ENCODE results near the gene NKAIN2.

Gene NKAIN2

DNA sequence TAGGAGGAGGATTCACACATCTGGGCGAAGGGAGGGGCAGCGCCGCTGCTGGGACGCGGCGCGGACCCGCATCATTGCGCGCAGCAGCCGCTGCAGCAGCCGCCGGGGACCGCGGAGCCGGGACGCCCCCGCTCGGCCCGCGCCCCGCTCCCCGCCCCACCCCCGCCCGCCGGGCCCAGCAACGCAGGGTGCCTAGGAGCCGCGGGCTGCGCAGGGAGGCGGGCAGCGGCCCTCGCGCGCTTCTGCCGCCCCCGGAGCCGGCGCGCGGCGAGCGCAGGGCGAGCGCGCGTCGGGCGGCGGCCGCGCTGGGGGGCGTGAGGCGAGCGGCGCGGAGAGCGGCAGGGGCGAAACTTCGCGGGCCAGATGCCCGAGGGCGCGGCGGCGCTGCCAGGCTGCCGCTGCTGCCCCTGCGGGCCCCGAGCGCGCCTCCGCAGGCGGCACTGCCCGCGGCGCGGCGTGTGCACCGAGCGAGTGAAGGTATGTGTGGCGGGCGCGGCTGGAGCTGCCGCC is at the start of gene NKAIN2:
Gene NKAIN2, plus strand, starts transcription at position 362 of the 510 bp plus-strand sequence.
- no peaks in the 10 kb centered on the region for H3K36me3 ChIP-seq (ENCODE audit: control insufficient read depth, low read depth, low read length)
- H3K27me3 ChIP-seq (ENCODE audit: control insufficient read depth, insufficient read depth, low read length): peaks cover 35% of the 10 kb centered on the region
- no peaks in the 10 kb centered on the region for H3K9me3 ChIP-seq (ENCODE audit: control insufficient read depth, low read depth, low read length)
- H3K9ac ChIP-seq (ENCODE audit: low read length): peak within 1 kb of the TSS; percentile 29
- H3K4me1 ChIP-seq (ENCODE audit: control insufficient read depth, low read depth, low read length): no peaks in the 10 kb centered on the region
- H3K27ac ChIP-seq (ENCODE audit: low read length): no peak within 1 kb of the TSS
- H3K4me3 ChIP-seq (ENCODE audit: low read length): peak within 1 kb of the TSS; percentile 67

DNA sequence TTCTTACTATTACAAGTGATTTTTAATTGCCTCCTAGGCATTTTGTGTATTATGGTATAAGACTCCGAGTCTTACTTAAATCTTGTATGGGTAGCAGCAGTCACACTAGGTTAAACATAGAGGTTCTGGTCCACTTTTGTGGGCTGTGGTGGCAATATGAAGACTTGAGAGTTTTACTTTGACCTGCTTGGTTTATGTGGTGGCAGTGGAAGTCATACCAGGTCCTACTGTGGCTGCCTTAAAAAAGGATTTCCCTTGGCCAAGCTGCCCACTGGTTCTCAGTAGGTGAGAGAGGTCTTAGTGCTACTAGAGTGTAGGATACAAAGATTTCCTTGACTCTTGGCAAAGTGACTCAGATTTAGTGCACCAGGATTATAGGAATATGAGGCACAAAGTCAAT is 44.2 kb upstream of the NKAIN2 start:
- H3K4me1 ChIP-seq (ENCODE audit: control insufficient read depth, low read depth, low read length): no peaks in the 10 kb centered on the region
- H3K27ac ChIP-seq (ENCODE audit: low read length): no peak overlapping the region
- H3K9me3 ChIP-seq (ENCODE audit: control insufficient read depth, low read depth, low read length): no peaks in the 10 kb centered on the region
- H3K27me3 ChIP-seq (ENCODE audit: control insufficient read depth, insufficient read depth, low read length): no peaks in the 10 kb centered on the region
- no peak overlapping the region for H3K9ac ChIP-seq (ENCODE audit: low read length)
- no peaks in the 10 kb centered on the region for H3K36me3 ChIP-seq (ENCODE audit: control insufficient read depth, low read depth, low read length)
- no peak overlapping the region for H3K4me3 ChIP-seq (ENCODE audit: low read length)

DNA sequence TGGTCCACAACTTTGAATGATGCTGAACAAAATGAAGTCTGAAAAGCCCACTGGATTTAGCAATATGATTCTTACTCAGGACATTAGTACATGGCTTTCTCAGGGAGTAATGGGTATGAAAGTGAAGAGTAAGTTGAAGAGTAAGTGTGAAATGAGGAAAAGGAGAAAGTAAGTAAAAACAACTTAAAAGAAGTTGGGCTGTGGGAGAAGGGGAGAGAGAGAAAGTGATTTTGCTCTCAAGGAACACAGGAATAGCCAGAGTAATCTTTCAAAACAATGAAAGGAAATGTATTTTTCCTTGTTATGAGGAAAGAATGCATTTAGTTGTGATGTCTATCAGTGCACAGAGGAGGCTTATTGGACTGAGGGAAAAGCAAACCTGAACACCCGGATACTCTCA is 39.8 kb upstream of the NKAIN2 start:
- no peak overlapping the region for H3K9ac ChIP-seq (ENCODE audit: low read length)
- H3K36me3 ChIP-seq (ENCODE audit: control insufficient read depth, low read depth, low read length): no peaks in the 10 kb centered on the region
- no peaks in the 10 kb centered on the region for H3K27me3 ChIP-seq (ENCODE audit: control insufficient read depth, insufficient read depth, low read length)
- peaks cover 12% of the 10 kb centered on the region for H3K4me1 ChIP-seq (ENCODE audit: control insufficient read depth, low read depth, low read length)
- no peak overlapping the region for H3K27ac ChIP-seq (ENCODE audit: low read length)
- H3K9me3 ChIP-seq (ENCODE audit: control insufficient read depth, low read depth, low read length): no peaks in the 10 kb centered on the region
- H3K4me3 ChIP-seq (ENCODE audit: low read length): no peak overlapping the region

DNA sequence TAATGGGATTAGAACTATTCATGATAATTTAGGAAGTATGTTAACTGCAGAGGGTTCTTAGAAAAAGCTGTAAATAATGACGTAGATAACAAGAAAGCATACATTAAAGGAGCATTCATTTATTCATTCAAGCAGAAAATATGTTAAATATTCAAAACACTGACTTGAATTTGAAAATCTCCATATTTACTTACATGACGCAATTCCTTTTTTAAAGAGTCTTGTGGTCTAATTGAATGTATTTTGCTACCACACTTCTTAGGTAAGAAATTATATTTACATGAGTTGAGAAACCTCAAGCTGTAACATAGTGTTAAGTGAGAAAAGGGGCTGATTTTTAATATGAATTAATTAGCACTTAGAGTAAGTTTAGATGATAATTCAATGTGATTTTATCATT is 38.9 kb upstream of the NKAIN2 start:
- Histone ChIP-seq H3K4me1 (ENCODE audit: control insufficient read depth, low read depth, low read length) (peaks cover 20% of the 10 kb centered on the region), H3K36me3 (ENCODE audit: control insufficient read depth, low read depth, low read length) (no peaks in the 10 kb centered on the region), H3K27ac (ENCODE audit: low read length) (no peak overlapping the region), H3K9me3 (ENCODE audit: control insufficient read depth, low read depth, low read length) (no peaks in the 10 kb centered on the region), H3K4me3 (ENCODE audit: low read length) (no peak overlapping the region), H3K9ac (ENCODE audit: low read length) (no peak overlapping the region), H3K27me3 (ENCODE audit: control insufficient read depth, insufficient read depth, low read length) (no peaks in the 10 kb centered on the region)

DNA sequence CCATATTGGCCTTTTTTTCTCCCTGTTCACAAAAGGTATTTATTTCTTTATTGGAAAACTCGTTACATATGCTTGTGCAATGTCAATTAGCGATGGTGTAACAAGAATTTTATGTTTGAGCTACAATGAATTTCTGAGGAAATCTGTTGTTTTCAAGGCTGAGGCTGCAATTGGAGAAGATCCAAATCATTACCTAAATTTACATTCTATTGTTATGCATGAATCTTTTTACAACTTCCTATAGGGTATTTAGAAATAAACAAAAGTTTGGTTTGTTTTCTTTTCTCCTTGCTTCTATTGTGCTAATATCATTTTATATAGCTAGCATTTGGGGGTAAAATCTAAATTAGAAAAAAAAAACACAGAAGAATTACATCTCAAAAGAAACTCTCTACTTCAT is 34.7 kb upstream of the NKAIN2 start:
- Histone ChIP-seq H3K9me3 (ENCODE audit: control insufficient read depth, low read depth, low read length) (no peaks in the 10 kb centered on the region), H3K4me3 (ENCODE audit: low read length) (peak overlapping the region; percentile 13), H3K4me1 (ENCODE audit: control insufficient read depth, low read depth, low read length) (peaks cover 30% of the 10 kb centered on the region), H3K27me3 (ENCODE audit: control insufficient read depth, insufficient read depth, low read length) (no peaks in the 10 kb centered on the region), H3K36me3 (ENCODE audit: control insufficient read depth, low read depth, low read length) (no peaks in the 10 kb centered on the region), H3K9ac (ENCODE audit: low read length) (no peak overlapping the region), H3K27ac (ENCODE audit: low read length) (peak overlapping the region; percentile 26)

DNA sequence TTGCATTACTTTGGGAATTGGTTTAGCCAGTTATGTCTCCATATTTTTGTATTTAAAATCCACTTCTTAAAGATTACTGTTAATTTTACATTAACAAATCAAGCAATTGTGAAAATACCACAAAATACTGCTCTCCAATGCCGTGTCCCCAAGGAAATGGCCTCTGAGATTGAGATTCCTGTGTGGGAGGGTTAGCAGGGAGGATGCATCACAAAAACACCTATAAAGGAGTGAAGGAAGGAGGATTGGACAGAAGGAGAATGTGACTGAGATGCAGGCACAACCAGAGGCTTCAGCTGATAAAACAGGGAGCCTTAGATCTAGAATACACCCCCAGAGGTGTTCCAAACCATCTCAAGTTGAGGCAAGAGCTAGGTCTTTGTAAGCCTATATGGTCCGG is 34.2 kb upstream of the NKAIN2 start:
- Histone ChIP-seq H3K9me3 (ENCODE audit: control insufficient read depth, low read depth, low read length) (no peaks in the 10 kb centered on the region), H3K27ac (ENCODE audit: low read length) (peak overlapping the region; percentile 30), H3K36me3 (ENCODE audit: control insufficient read depth, low read depth, low read length) (no peaks in the 10 kb centered on the region), H3K4me3 (ENCODE audit: low read length) (peak overlapping the region; percentile 13), H3K9ac (ENCODE audit: low read length) (no peak overlapping the region), H3K27me3 (ENCODE audit: control insufficient read depth, insufficient read depth, low read length) (no peaks in the 10 kb centered on the region), H3K4me1 (ENCODE audit: control insufficient read depth, low read depth, low read length) (peaks cover 30% of the 10 kb centered on the region)

DNA sequence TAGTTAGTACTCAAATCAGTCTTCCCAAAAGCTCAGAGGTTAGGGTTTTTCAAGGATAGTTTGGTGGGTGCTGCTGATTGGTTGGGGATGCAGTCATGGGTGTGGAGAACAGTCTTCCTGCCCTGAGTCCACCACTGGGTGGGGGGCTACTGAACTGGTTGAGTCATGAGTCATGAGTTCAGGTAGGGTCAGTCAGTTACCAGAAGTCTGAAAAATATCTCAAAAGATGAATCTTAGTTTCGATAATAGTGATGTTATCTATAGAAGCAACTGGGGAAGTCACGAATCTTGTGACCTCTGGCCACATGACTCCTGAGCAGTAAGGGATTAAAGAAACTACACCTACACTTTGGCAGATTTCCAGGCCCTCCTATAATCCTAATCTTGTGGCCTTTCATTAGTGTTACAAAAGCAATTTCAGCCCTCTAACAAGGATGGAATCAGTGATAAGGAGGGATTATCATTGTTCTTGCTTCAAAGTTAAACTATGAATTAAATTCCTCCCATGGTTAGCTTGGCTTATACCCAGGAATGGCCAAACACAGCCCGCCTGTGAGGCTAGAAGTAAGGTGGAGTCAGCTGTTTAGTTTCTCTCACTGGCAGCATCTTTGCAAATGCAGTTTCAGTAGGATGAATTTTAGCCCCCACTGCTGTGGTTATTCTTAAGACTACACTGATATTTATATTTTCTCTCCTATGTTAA is 33.3 kb upstream of the NKAIN2 start:
- H3K4me1 ChIP-seq (ENCODE audit: control insufficient read depth, low read depth, low read length): peaks cover 30% of the 10 kb centered on the region
- no peaks in the 10 kb centered on the region for H3K9me3 ChIP-seq (ENCODE audit: control insufficient read depth, low read depth, low read length)
- no peak overlapping the region for H3K9ac ChIP-seq (ENCODE audit: low read length)
- H3K36me3 ChIP-seq (ENCODE audit: control insufficient read depth, low read depth, low read length): no peaks in the 10 kb centered on the region
- H3K27me3 ChIP-seq (ENCODE audit: control insufficient read depth, insufficient read depth, low read length): no peaks in the 10 kb centered on the region
- no peak overlapping the region for H3K27ac ChIP-seq (ENCODE audit: low read length)
- no peak overlapping the region for H3K4me3 ChIP-seq (ENCODE audit: low read length)

DNA sequence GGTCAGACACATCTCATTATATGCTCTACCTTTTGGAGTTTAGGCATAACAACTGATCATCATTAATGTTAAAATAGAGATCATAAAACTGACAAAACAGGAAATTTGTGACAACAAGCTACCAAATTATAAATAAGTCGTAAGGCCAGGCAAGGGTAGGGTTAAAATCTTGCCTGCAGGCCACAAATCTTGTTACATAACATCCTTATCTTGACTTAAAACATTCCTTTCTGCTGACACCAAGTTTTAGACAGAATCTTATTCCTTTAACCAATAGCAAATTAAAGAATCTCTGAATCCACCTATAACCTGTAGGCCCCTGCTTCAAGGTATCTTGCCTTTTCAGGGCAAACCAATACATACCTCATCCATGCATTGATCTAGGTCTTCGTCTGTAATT is 32.5 kb upstream of the NKAIN2 start:
- Histone ChIP-seq H3K9ac (ENCODE audit: low read length) (no peak overlapping the region), H3K9me3 (ENCODE audit: control insufficient read depth, low read depth, low read length) (no peaks in the 10 kb centered on the region), H3K27me3 (ENCODE audit: control insufficient read depth, insufficient read depth, low read length) (no peaks in the 10 kb centered on the region), H3K27ac (ENCODE audit: low read length) (no peak overlapping the region), H3K36me3 (ENCODE audit: control insufficient read depth, low read depth, low read length) (no peaks in the 10 kb centered on the region), H3K4me1 (ENCODE audit: control insufficient read depth, low read depth, low read length) (peaks cover 30% of the 10 kb centered on the region), H3K4me3 (ENCODE audit: low read length) (no peak overlapping the region)

DNA sequence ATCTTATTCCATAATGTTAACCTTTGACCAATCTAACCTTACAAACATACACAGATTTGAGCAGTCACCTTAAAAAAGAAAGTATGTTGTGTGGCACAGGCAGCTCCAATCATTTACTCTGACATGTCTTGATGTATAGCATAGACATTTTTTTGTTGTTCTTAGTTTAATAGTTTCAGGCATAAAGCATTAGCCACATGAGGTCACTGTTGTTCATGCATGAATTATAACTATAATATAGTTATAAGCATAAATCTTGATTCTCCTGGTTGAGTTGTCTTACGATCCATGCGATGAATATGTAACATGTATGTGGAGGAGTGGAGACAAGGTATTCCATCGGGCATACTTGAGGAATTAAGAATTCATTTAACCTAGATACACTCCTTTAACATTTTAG is 26.1 kb upstream of the NKAIN2 start:
- Histone ChIP-seq H3K4me1 (ENCODE audit: control insufficient read depth, low read depth, low read length) (no peaks in the 10 kb centered on the region), H3K36me3 (ENCODE audit: control insufficient read depth, low read depth, low read length) (no peaks in the 10 kb centered on the region), H3K27ac (ENCODE audit: low read length) (no peak overlapping the region), H3K9ac (ENCODE audit: low read length) (no peak overlapping the region), H3K9me3 (ENCODE audit: control insufficient read depth, low read depth, low read length) (no peaks in the 10 kb centered on the region), H3K4me3 (ENCODE audit: low read length) (no peak overlapping the region), H3K27me3 (ENCODE audit: control insufficient read depth, insufficient read depth, low read length) (no peaks in the 10 kb centered on the region)

DNA sequence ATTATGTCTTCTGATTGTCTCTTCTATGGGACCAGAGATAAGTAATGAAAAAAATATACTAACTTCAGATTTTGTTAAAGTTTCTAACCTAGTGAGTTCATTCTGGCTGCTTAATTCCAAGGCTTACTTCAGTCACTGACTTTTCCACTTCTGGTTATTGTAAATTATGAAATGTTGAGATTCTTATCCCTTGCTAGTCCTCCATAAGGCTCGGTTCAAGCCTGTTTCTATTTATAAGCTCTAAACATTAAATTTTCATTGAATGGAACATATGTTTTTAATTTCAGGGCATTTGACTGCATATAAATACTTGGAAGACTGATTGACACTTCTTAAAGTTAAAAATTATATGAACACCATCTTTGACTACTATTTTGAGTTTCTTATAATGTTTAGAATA is 23.6 kb upstream of the NKAIN2 start:
- no peaks in the 10 kb centered on the region for H3K4me1 ChIP-seq (ENCODE audit: control insufficient read depth, low read depth, low read length)
- H3K9me3 ChIP-seq (ENCODE audit: control insufficient read depth, low read depth, low read length): no peaks in the 10 kb centered on the region
- no peaks in the 10 kb centered on the region for H3K27me3 ChIP-seq (ENCODE audit: control insufficient read depth, insufficient read depth, low read length)
- H3K27ac ChIP-seq (ENCODE audit: low read length): no peak overlapping the region
- H3K4me3 ChIP-seq (ENCODE audit: low read length): no peak overlapping the region
- H3K9ac ChIP-seq (ENCODE audit: low read length): no peak overlapping the region
- H3K36me3 ChIP-seq (ENCODE audit: control insufficient read depth, low read depth, low read length): no peaks in the 10 kb centered on the region

DNA sequence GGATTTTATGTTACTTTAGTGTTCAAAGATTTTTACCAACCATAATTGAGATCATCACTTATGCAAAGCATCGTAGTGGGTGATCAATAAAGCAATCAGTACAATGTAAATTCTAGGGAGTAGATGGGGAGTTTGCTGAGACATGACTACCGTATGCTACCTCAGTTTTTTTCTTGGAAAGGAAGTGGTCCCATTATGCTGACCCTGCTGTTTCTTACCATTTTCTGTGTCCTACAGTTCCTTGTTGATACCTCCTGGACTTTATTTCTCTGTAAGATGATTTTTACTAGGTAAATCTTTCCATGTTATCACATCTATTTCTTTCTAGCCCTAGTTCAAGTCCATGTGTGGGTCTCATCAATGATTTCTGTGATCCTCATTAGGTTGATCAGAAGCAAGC is 19.3 kb upstream of the NKAIN2 start:
- Histone ChIP-seq H3K9me3 (ENCODE audit: control insufficient read depth, low read depth, low read length) (no peaks in the 10 kb centered on the region), H3K27me3 (ENCODE audit: control insufficient read depth, insufficient read depth, low read length) (no peaks in the 10 kb centered on the region), H3K36me3 (ENCODE audit: control insufficient read depth, low read depth, low read length) (no peaks in the 10 kb centered on the region), H3K9ac (ENCODE audit: low read length) (no peak overlapping the region), H3K4me3 (ENCODE audit: low read length) (no peak overlapping the region), H3K4me1 (ENCODE audit: control insufficient read depth, low read depth, low read length) (no peaks in the 10 kb centered on the region), H3K27ac (ENCODE audit: low read length) (no peak overlapping the region)

DNA sequence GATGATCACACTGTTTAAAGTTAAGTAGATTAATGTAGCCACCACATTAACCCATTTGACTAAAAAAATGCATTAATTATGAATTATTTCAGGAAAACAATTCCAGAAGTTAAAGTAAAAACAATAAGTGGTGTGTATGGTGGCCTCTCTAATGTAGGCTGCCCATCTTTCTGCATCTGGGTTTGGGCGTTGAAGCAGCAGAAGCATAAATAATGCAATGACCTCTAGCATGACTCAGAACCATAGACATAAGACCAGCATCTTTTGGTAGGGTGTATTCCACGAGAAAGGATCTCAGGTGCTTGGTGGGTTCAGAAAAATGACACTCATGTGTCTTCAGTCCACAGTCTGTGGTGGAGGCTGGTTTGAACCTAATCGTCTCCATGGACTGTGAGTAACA is 18.6 kb upstream of the NKAIN2 start:
- no peak overlapping the region for H3K4me3 ChIP-seq (ENCODE audit: low read length)
- no peak overlapping the region for H3K9ac ChIP-seq (ENCODE audit: low read length)
- H3K27ac ChIP-seq (ENCODE audit: low read length): no peak overlapping the region
- H3K9me3 ChIP-seq (ENCODE audit: control insufficient read depth, low read depth, low read length): no peaks in the 10 kb centered on the region
- no peaks in the 10 kb centered on the region for H3K36me3 ChIP-seq (ENCODE audit: control insufficient read depth, low read depth, low read length)
- no peaks in the 10 kb centered on the region for H3K27me3 ChIP-seq (ENCODE audit: control insufficient read depth, insufficient read depth, low read length)
- no peaks in the 10 kb centered on the region for H3K4me1 ChIP-seq (ENCODE audit: control insufficient read depth, low read depth, low read length)
